ENCODE measurements around the gene BEND7. TPM values are rescaled to one million over a fixed set of nuclear protein-coding genes. Genes with fewer than 3 reads are reported as not detected.

BEND7 gene
- total and polyA plus RNA-seq, 9 of the 15 experiments (the other 6 are each of a cell fraction or from before 2014, with no cell fraction given): 1.3 to 11.4 (median 5.2) TPM

DNA sequence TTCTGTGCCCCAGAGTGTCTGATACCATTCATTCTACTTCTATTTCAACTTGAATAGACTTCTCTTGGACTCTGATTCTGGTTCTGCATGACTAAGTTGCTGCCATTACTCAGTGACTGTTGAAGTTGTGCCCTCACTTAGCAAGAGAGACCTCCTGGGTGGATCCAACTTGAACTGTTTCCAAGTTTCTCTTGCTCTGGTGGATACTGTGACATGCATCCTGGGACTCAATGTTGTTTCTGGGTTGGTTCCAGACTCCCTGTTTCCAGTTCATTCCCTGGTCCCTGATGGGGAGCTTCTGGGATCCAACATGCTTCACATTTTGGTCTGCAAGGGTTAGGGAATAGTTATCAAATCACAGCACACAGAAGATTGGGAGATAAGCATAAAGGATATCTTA lies 31.8 kb upstream of the BEND7 start:
- H3K9me1 ChIP-seq (ENCODE audit: control insufficient read depth, insufficient read depth, low read length): no peaks in the 10 kb centered on the region
- no peak for ATAC-seq
- ChIA-PET POLR2A (no interaction called here), CTCF (ENCODE audit: low intra/inter-chr PET ratio) (no interaction called here)
- in situ Hi-C loops (cut with MboI): no loop called here
- no peaks in the 10 kb centered on the region for H3K79me2 ChIP-seq (ENCODE audit: control insufficient read depth, insufficient read depth, low read length)
- H3K27ac ChIP-seq (ENCODE audit: extremely low read depth, low read depth, low read length): no peak overlapping the region
- FAIRE-seq: no peak
- H3K4me2 ChIP-seq (ENCODE audit: insufficient read depth, low read length): no peak overlapping the region
- H3K9me3 ChIP-seq (replicated peaks; ENCODE audit: control insufficient read depth, insufficient read depth, low read depth, low read length): no peaks in the 10 kb centered on the region; the same call in 1 of the 2 replicates
- no peak overlapping the region for H3K9ac ChIP-seq (ENCODE audit: insufficient read depth in 1 of 2, low read depth in 2 of 2, low read length in 2 of 2)
- no peaks in the 10 kb centered on the region for H4K20me1 ChIP-seq (replicated peaks; ENCODE audit: control insufficient read depth, insufficient read depth, low read length)
- intact Hi-C loops (cut with micrococcal nuclease): no loop called here
- H3K4me3 ChIP-seq: no peak overlapping the region
- no peak for DNase-seq (ENCODE audit: extremely low read depth in 1 of 4, low spot score in 3 of 4)
- BruUV-seq (replicated peaks): no TSS peak
- no peak overlapping the region for H2AFZ ChIP-seq (ENCODE audit: low read depth, low read length)
- TF ChIP-seq ERF (CRISPR knock-in tag; IDR thresholded peaks at IDR 0.05): no peak
- no peaks in the 10 kb centered on the region for H3K4me1 ChIP-seq (replicated peaks in 1 of 2; ENCODE audit: control insufficient read depth in 2 of 2, insufficient read depth in 2 of 2, low read length in 2 of 2)
- peaks cover 0 to 11% of the 10 kb centered on the region in 2 experiments; a peak in 3 of 5 replicates for H3K27me3 ChIP-seq (ENCODE audit: control insufficient read depth in 2 of 2, insufficient read depth in 2 of 2, low read length in 2 of 2)
- H3K36me3 ChIP-seq (ENCODE audit: control insufficient read depth, insufficient read depth, low read length): no peaks in the 10 kb centered on the region

DNA sequence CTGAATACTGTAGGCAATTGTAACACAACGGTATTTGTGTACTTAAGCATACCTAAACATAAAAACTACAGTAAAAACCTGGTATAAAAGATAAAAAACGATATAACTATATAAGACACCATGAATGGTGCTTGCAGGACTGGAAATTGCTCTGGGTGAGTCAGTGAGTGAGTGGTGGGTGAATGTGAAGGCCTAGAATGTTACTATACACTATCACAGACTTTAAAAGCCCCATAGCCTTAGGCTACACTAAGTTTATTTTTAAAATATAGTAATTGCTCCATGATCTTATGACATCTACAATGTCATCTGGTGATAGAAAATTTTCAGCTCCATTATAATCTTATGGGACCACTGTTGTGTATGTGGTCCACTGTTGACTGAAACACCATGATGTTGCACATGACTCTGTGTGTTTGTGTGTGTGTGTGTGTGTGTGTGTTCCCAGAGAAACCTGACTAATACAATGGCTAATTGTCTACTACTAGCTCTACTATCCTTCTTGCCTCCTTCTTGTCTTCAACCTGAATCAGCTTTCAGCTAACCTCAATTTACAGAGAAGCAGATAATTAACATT lies 30.4 kb upstream of the BEND7 start:
- 0% methylated on average over 2 of the region's 2 CpGs for WGBS (ENCODE audit: insufficient coverage, low coverage, missing lambda C conversion rate)
- no peak overlapping the region for H2AFZ ChIP-seq (ENCODE audit: low read depth, low read length)
- DNase-seq (ENCODE audit: extremely low read depth in 1 of 4, low spot score in 3 of 4) (no peak), ATAC-seq (no peak), FAIRE-seq (no peak)
- no peaks in the 10 kb centered on the region for H3K4me1 ChIP-seq (replicated peaks in 1 of 2; ENCODE audit: control insufficient read depth in 2 of 2, insufficient read depth in 2 of 2, low read length in 2 of 2)
- peaks cover 0 to 11% of the 10 kb centered on the region in 2 experiments; a peak in 3 of 5 replicates for H3K27me3 ChIP-seq (ENCODE audit: control insufficient read depth in 2 of 2, insufficient read depth in 2 of 2, low read length in 2 of 2)
- no peak overlapping the region for H3K4me2 ChIP-seq (ENCODE audit: insufficient read depth, low read length)
- H3K9ac ChIP-seq (ENCODE audit: insufficient read depth in 1 of 2, low read depth in 2 of 2, low read length in 2 of 2): no peak overlapping the region
- BruUV-seq (replicated peaks): no TSS peak
- ChIA-PET CTCF (ENCODE audit: low intra/inter-chr PET ratio) (no interaction called here), POLR2A (interaction anchor here (1.1 kb wide), 1 partner anchor 12 kb away, joined by 3 read pairs; no protein-coding TSS in a partner anchor)
- no peaks in the 10 kb centered on the region for H3K79me2 ChIP-seq (ENCODE audit: control insufficient read depth, insufficient read depth, low read length)
- H3K27ac ChIP-seq (ENCODE audit: extremely low read depth, low read depth, low read length): no peak overlapping the region
- no peaks in the 10 kb centered on the region for H3K9me1 ChIP-seq (ENCODE audit: control insufficient read depth, insufficient read depth, low read length)
- H3K4me3 ChIP-seq: no peak overlapping the region
- in situ Hi-C loops (cut with MboI): no loop called here
- intact Hi-C loops (cut with micrococcal nuclease): no loop called here
- no peaks in the 10 kb centered on the region for H3K36me3 ChIP-seq (ENCODE audit: control insufficient read depth, insufficient read depth, low read length)
- no peaks in the 10 kb centered on the region for H4K20me1 ChIP-seq (replicated peaks; ENCODE audit: control insufficient read depth, insufficient read depth, low read length)
- no peaks in the 10 kb centered on the region; the same call in 1 of the 2 replicates for H3K9me3 ChIP-seq (replicated peaks; ENCODE audit: control insufficient read depth, insufficient read depth, low read depth, low read length)
- TF ChIP-seq TAF1 (IDR thresholded peaks at IDR 0.05; ENCODE audit: control insufficient read depth, extremely low read depth, insufficient read depth, low read length, severe bottlenecking) (no peak), MED1 (CRISPR knock-in tag; IDR thresholded peaks at IDR 0.05; ENCODE audit: borderline replicate concordance) (no peak)
- TF ChIP-seq, protein P1, sequence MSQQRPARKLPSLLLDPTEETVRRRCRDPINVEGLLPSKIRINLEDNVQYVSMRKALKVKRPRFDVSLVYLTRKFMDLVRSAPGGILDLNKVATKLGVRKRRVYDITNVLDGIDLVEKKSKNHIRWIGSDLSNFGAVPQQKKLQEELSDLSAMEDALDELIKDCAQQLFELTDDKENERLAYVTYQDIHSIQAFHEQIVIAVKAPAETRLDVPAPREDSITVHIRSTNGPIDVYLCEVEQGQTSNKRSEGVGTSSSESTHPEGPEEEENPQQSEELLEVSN (IDR thresholded peaks at IDR 0.05; ENCODE audit: borderline replicate concordance in 1 of 2, extremely low read depth in 1 of 2, insufficient read depth in 1 of 2, insufficient read length in 1 of 2, low read depth in 1 of 2, low read length in 1 of 2, poor library complexity in 1 of 2, severe bottlenecking in 1 of 2): no peak
- TF ChIP-seq, protein P2, sequence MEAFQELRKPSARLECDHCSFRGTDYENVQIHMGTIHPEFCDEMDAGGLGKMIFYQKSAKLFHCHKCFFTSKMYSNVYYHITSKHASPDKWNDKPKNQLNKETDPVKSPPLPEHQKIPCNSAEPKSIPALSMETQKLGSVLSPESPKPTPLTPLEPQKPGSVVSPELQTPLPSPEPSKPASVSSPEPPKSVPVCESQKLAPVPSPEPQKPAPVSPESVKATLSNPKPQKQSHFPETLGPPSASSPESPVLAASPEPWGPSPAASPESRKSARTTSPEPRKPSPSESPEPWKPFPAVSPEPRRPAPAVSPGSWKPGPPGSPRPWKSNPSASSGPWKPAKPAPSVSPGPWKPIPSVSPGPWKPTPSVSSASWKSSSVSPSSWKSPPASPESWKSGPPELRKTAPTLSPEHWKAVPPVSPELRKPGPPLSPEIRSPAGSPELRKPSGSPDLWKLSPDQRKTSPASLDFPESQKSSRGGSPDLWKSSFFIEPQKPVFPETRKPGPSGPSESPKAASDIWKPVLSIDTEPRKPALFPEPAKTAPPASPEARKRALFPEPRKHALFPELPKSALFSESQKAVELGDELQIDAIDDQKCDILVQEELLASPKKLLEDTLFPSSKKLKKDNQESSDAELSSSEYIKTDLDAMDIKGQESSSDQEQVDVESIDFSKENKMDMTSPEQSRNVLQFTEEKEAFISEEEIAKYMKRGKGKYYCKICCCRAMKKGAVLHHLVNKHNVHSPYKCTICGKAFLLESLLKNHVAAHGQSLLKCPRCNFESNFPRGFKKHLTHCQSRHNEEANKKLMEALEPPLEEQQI (IDR thresholded peaks at IDR 0.05): no peak
- TF ChIP-seq, protein P3, sequence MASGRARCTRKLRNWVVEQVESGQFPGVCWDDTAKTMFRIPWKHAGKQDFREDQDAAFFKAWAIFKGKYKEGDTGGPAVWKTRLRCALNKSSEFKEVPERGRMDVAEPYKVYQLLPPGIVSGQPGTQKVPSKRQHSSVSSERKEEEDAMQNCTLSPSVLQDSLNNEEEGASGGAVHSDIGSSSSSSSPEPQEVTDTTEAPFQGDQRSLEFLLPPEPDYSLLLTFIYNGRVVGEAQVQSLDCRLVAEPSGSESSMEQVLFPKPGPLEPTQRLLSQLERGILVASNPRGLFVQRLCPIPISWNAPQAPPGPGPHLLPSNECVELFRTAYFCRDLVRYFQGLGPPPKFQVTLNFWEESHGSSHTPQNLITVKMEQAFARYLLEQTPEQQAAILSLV (tag; IDR thresholded peaks at IDR 0.05): no peak
- TF ChIP-seq, protein P4, sequence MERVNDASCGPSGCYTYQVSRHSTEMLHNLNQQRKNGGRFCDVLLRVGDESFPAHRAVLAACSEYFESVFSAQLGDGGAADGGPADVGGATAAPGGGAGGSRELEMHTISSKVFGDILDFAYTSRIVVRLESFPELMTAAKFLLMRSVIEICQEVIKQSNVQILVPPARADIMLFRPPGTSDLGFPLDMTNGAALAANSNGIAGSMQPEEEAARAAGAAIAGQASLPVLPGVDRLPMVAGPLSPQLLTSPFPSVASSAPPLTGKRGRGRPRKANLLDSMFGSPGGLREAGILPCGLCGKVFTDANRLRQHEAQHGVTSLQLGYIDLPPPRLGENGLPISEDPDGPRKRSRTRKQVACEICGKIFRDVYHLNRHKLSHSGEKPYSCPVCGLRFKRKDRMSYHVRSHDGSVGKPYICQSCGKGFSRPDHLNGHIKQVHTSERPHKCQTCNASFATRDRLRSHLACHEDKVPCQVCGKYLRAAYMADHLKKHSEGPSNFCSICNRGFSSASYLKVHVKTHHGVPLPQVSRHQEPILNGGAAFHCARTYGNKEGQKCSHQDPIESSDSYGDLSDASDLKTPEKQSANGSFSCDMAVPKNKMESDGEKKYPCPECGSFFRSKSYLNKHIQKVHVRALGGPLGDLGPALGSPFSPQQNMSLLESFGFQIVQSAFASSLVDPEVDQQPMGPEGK (CRISPR knock-in tag; IDR thresholded peaks at IDR 0.05; ENCODE audit: borderline replicate concordance): no peak

Measured in K562 (cell line).